ENCODE data around the gene GSG1L. TPM values are rescaled to one million over a fixed set of nuclear protein-coding genes. Genes with fewer than 3 reads are reported as not detected.
A peak's percentile ranks its signal among the peaks of the same experiment; 100 is the strongest.

The GSG1L gene
- total RNA-seq, 1 experiment from 2014 or later = not detected

GRCh38 chr16:28064706-28065249 is 1.3 kb upstream of the GSG1L start:
- DNase-seq = no peak
- no TSS peak for BruUV-seq (replicated peaks)
- Mint-ChIP-seq H3K36me3 (ENCODE audit: insufficient read depth, unreplicated experiment) (no peaks in the 10 kb centered on the region), H3K4me1 (ENCODE audit: low read depth, unreplicated experiment) (no peaks in the 10 kb centered on the region), H3K27me3 (ENCODE audit: unreplicated experiment) (peaks cover 82% of the 10 kb centered on the region), H3K27ac (ENCODE audit: unreplicated experiment) (no peak overlapping the region), H3K9me3 (ENCODE audit: low read depth, unreplicated experiment) (no peaks in the 10 kb centered on the region), H3K4me3 (ENCODE audit: low read depth, unreplicated experiment) (no peak overlapping the region)
- TF ChIP-seq CTCF (IDR thresholded peaks at IDR 0.05; ENCODE audit: unreplicated experiment) = no peak
- CTCF ChIA-PET = no interaction called here
- intact Hi-C loops (cut with micrococcal nuclease; ENCODE audit: unreplicated experiment) = no loop called here

DNA sequence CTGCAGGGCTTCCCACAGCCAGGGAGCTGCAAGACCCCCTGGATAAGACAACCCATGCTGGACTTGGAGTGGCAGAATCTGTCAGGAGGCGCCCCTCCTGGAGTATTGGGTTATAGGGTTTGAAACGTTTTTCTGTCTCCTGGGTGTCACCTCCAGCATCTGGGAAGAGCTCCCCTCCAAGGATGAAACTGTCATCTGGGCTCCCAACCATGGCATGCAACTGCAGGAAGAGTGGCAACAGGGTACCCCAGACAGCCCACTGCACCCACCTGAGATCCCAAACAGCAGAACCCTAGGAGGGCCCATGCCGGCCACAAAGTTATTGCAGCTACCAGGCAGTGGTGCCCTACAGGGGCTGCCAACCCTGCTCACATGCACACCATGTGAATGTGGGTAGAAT is 636 bp upstream of the GSG1L start:
- no peak for DNase-seq
- intact Hi-C loops (cut with micrococcal nuclease; ENCODE audit: unreplicated experiment) = no loop called here
- no TSS peak for BruUV-seq (replicated peaks)

GRCh38 chr16:28062847-28063521 is 530 bp downstream of the GSG1L start:
- Mint-ChIP-seq H3K4me3 (ENCODE audit: low read depth, unreplicated experiment) (peak overlapping the region; percentile 53), H3K36me3 (ENCODE audit: insufficient read depth, unreplicated experiment) (no peaks in the 10 kb centered on the region), H3K4me1 (ENCODE audit: low read depth, unreplicated experiment) (no peaks in the 10 kb centered on the region), H3K27ac (ENCODE audit: unreplicated experiment) (no peak overlapping the region), H3K9me3 (ENCODE audit: low read depth, unreplicated experiment) (no peaks in the 10 kb centered on the region), H3K27me3 (ENCODE audit: unreplicated experiment) (peaks cover 85% of the 10 kb centered on the region)
- no peak for DNase-seq
- CTCF ChIA-PET = no interaction called here
- intact Hi-C loops (cut with micrococcal nuclease; ENCODE audit: unreplicated experiment) = no loop called here
- no TSS peak for BruUV-seq (replicated peaks)
- TF ChIP-seq CTCF (IDR thresholded peaks at IDR 0.05; ENCODE audit: unreplicated experiment) = no peak

More for the DNA sequence above, 636 bp upstream of the GSG1L start:
- H3K27ac Mint-ChIP-seq (ENCODE audit: unreplicated experiment) = no peak overlapping the region
- H3K4me1 Mint-ChIP-seq (ENCODE audit: low read depth, unreplicated experiment) = no peaks in the 10 kb centered on the region
- no peaks in the 10 kb centered on the region for H3K9me3 Mint-ChIP-seq (ENCODE audit: low read depth, unreplicated experiment)
- CTCF ChIA-PET = no interaction called here
- no peaks in the 10 kb centered on the region for H3K36me3 Mint-ChIP-seq (ENCODE audit: insufficient read depth, unreplicated experiment)
- H3K4me3 Mint-ChIP-seq (ENCODE audit: low read depth, unreplicated experiment) = no peak overlapping the region
- TF ChIP-seq CTCF (IDR thresholded peaks at IDR 0.05; ENCODE audit: unreplicated experiment) = no peak
- peaks cover 82% of the 10 kb centered on the region for H3K27me3 Mint-ChIP-seq (ENCODE audit: unreplicated experiment)

DNA sequence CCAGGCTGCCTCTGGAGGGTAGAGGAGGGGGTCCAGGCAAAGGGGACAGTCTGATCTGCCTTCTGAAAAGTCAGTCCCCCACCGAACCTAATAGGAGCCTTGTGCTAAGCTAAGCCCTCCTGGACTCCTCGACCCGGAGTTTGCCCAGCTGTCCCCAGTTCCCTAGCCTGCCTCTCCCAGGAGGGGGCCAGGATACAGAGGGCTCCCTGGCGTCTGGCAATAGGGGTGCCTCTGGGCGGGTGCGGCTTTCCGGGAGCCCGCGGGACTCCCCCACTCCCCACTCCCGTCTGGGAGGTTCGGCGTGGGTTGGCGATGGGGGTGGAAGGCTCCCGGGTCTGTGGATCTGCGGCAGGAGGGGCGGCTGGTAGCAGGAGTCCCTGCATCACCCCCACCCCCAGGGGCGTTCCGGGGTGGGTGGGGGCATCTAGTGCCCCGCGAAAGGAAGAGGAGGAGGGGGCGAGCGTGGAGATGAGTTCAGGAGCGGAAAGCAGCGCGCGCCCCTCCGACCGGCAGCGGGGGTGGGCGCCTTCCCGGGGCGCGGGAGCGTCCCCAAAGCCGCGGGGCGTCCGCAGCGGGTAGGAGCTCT is 1.2 kb downstream of the GSG1L start:
- Mint-ChIP-seq H3K27ac (ENCODE audit: unreplicated experiment) (no peak overlapping the region), H3K9me3 (ENCODE audit: low read depth, unreplicated experiment) (no peaks in the 10 kb centered on the region), H3K27me3 (ENCODE audit: unreplicated experiment) (peaks cover 83% of the 10 kb centered on the region), H3K4me1 (ENCODE audit: low read depth, unreplicated experiment) (no peaks in the 10 kb centered on the region), H3K4me3 (ENCODE audit: low read depth, unreplicated experiment) (peak overlapping the region; percentile 53), H3K36me3 (ENCODE audit: insufficient read depth, unreplicated experiment) (no peaks in the 10 kb centered on the region)
- CTCF ChIA-PET = no interaction called here
- TF ChIP-seq CTCF (IDR thresholded peaks at IDR 0.05; ENCODE audit: unreplicated experiment) = no peak
- DNase-seq = no peak
- BruUV-seq (replicated peaks) = no TSS peak
- intact Hi-C loops (cut with micrococcal nuclease; ENCODE audit: unreplicated experiment) = no loop called here
